ENCODE data around the gene ZDHHC14.

The ZDHHC14 gene

GRCh38 chr6:157657754-157658153 lies 276.8 kb downstream of the ZDHHC14 start:
- Mint-ChIP-seq H3K27me3 (no peaks in the 10 kb centered on the region), H3K4me3 (no peak overlapping the region), H3K36me3 (no peaks in the 10 kb centered on the region), H3K4me1 (peaks cover 4% of the 10 kb centered on the region), H3K9me3 (no peaks in the 10 kb centered on the region), H3K27ac (no peak overlapping the region)

- Mint-ChIP-seq H3K27ac (no peak overlapping the region), H3K9me3 (no peaks in the 10 kb centered on the region), H3K4me3 (no peak overlapping the region), H3K36me3 (no peaks in the 10 kb centered on the region), H3K4me1 (peaks cover 4% of the 10 kb centered on the region), H3K27me3 (no peaks in the 10 kb centered on the region)
Observed at GRCh38 chr6:157658301-157658700, 277.3 kb downstream of the ZDHHC14 start.

GRCh38 chr6:157659536-157660271 lies 278.7 kb downstream of the ZDHHC14 start:
- peaks cover 2% of the 10 kb centered on the region for H3K36me3 Mint-ChIP-seq
- H3K9me3 Mint-ChIP-seq, result no peaks in the 10 kb centered on the region
- no peak overlapping the region for H3K4me3 Mint-ChIP-seq
- H3K27me3 Mint-ChIP-seq, result no peaks in the 10 kb centered on the region
- H3K27ac Mint-ChIP-seq, result no peak overlapping the region
- peaks cover 4% of the 10 kb centered on the region for H3K4me1 Mint-ChIP-seq

GRCh38 chr6:157660414-157660813 lies 279.4 kb downstream of the ZDHHC14 start:
- no peaks in the 10 kb centered on the region for H3K9me3 Mint-ChIP-seq
- no peaks in the 10 kb centered on the region for H3K27me3 Mint-ChIP-seq
- H3K36me3 Mint-ChIP-seq, result peaks cover 2% of the 10 kb centered on the region
- H3K27ac Mint-ChIP-seq, result no peak overlapping the region
- H3K4me3 Mint-ChIP-seq, result no peak overlapping the region
- peaks cover 4% of the 10 kb centered on the region for H3K4me1 Mint-ChIP-seq

- Mint-ChIP-seq H3K36me3 (peaks cover 2% of the 10 kb centered on the region), H3K9me3 (no peaks in the 10 kb centered on the region), H3K27me3 (no peaks in the 10 kb centered on the region), H3K4me3 (no peak overlapping the region), H3K4me1 (peaks cover 4% of the 10 kb centered on the region), H3K27ac (no peak overlapping the region)
Observed at GRCh38 chr6:157661652-157662051, 280.7 kb downstream of the ZDHHC14 start.

GRCh38 chr6:157663261-157663660 lies 282.3 kb downstream of the ZDHHC14 start:
- Mint-ChIP-seq H3K4me1 (peaks cover 14% of the 10 kb centered on the region), H3K27me3 (no peaks in the 10 kb centered on the region), H3K27ac (no peak overlapping the region), H3K4me3 (no peak overlapping the region), H3K9me3 (no peaks in the 10 kb centered on the region), H3K36me3 (peaks cover 2% of the 10 kb centered on the region)

- Mint-ChIP-seq H3K36me3 (peaks cover 2% of the 10 kb centered on the region), H3K27me3 (no peaks in the 10 kb centered on the region), H3K9me3 (no peaks in the 10 kb centered on the region), H3K27ac (no peak overlapping the region), H3K4me1 (peaks cover 21% of the 10 kb centered on the region), H3K4me3 (no peak overlapping the region)
Observed at GRCh38 chr6:157665180-157665579, 284.2 kb downstream of the ZDHHC14 start.

- peaks cover 28% of the 10 kb centered on the region for H3K4me1 Mint-ChIP-seq
- no peaks in the 10 kb centered on the region for H3K9me3 Mint-ChIP-seq
- peaks cover 2% of the 10 kb centered on the region for H3K36me3 Mint-ChIP-seq
- no peak overlapping the region for H3K27ac Mint-ChIP-seq
- no peak overlapping the region for H3K4me3 Mint-ChIP-seq
- no peaks in the 10 kb centered on the region for H3K27me3 Mint-ChIP-seq
Observed at GRCh38 chr6:157666729-157667128, 285.7 kb downstream of the ZDHHC14 start.

GRCh38 chr6:157667211-157668008 lies 286.4 kb downstream of the ZDHHC14 start:
- Mint-ChIP-seq H3K36me3 (peaks cover 2% of the 10 kb centered on the region), H3K27me3 (no peaks in the 10 kb centered on the region), H3K27ac (peak overlapping the region; percentile 5), H3K4me3 (no peak overlapping the region), H3K4me1 (peaks cover 28% of the 10 kb centered on the region), H3K9me3 (no peaks in the 10 kb centered on the region)

- peaks cover 28% of the 10 kb centered on the region for H3K4me1 Mint-ChIP-seq
- H3K27me3 Mint-ChIP-seq, result no peaks in the 10 kb centered on the region
- H3K4me3 Mint-ChIP-seq, result no peak overlapping the region
- H3K9me3 Mint-ChIP-seq, result no peaks in the 10 kb centered on the region
- H3K27ac Mint-ChIP-seq, result no peak overlapping the region
- H3K36me3 Mint-ChIP-seq, result peaks cover 2% of the 10 kb centered on the region
Observed at GRCh38 chr6:157668009-157668401, 287.0 kb downstream of the ZDHHC14 start.

GRCh38 chr6:157668713-157669112 lies 287.7 kb downstream of the ZDHHC14 start:
- Mint-ChIP-seq H3K36me3 (peaks cover 1% of the 10 kb centered on the region), H3K27ac (no peak overlapping the region), H3K9me3 (no peaks in the 10 kb centered on the region), H3K4me3 (no peak overlapping the region), H3K4me1 (peaks cover 28% of the 10 kb centered on the region), H3K27me3 (no peaks in the 10 kb centered on the region)

- Mint-ChIP-seq H3K27ac (no peak overlapping the region), H3K4me1 (peaks cover 28% of the 10 kb centered on the region)
Observed at GRCh38 chr6:157669323-157669722, 288.3 kb downstream of the ZDHHC14 start.

GRCh38 chr6:157669747-157670216 lies 288.8 kb downstream of the ZDHHC14 start:
- no peaks in the 10 kb centered on the region for H3K36me3 Mint-ChIP-seq
- H3K4me1 Mint-ChIP-seq, result peaks cover 28% of the 10 kb centered on the region
- H3K27me3 Mint-ChIP-seq, result no peaks in the 10 kb centered on the region
- no peaks in the 10 kb centered on the region for H3K9me3 Mint-ChIP-seq
- H3K4me3 Mint-ChIP-seq, result peak overlapping the region; percentile 11
- H3K27ac Mint-ChIP-seq, result no peak overlapping the region

More at GRCh38 chr6:157669323-157669722, 288.3 kb downstream of the ZDHHC14 start:
- Mint-ChIP-seq H3K4me3 (peak overlapping the region; percentile 11), H3K9me3 (no peaks in the 10 kb centered on the region), H3K27me3 (no peaks in the 10 kb centered on the region), H3K36me3 (no peaks in the 10 kb centered on the region)

GRCh38 chr6:157670466-157671186 lies 289.6 kb downstream of the ZDHHC14 start:
- no peak overlapping the region for H3K4me3 Mint-ChIP-seq
- no peaks in the 10 kb centered on the region for H3K36me3 Mint-ChIP-seq
- no peaks in the 10 kb centered on the region for H3K27me3 Mint-ChIP-seq
- H3K9me3 Mint-ChIP-seq, result no peaks in the 10 kb centered on the region
- H3K4me1 Mint-ChIP-seq, result peaks cover 28% of the 10 kb centered on the region
- H3K27ac Mint-ChIP-seq, result no peak overlapping the region

GRCh38 chr6:157672726-157673412 lies 291.9 kb downstream of the ZDHHC14 start:
- no peaks in the 10 kb centered on the region for H3K36me3 Mint-ChIP-seq
- H3K4me1 Mint-ChIP-seq, result peaks cover 18% of the 10 kb centered on the region
- no peaks in the 10 kb centered on the region for H3K9me3 Mint-ChIP-seq
- H3K27me3 Mint-ChIP-seq, result no peaks in the 10 kb centered on the region
- no peak overlapping the region for H3K4me3 Mint-ChIP-seq
- H3K27ac Mint-ChIP-seq, result no peak overlapping the region

All from activated naive CD4-positive, alpha-beta T cell treated with anti-CD3 and anti-CD28 coated beads, Interleukin-2, amount 50 U/mL, for 24 hours (primary cell).